Uterus (tissue), 2 donors: Measurements from ENCODE around the gene SPEG.

Source experiments
- CTCF ChIP-seq, 4 experiments: fragments of 200-600 bp in 2 of 4; fragments of 450-650 bp in 2 of 4; sonication (generic) in 2 of 4; IDR thresholded peaks; one replicate each; pipeline ENCODE4 v1.5.1; 2016 to 2019; ENCODE audit warnings: antibody characterized with exemption in 4 of 4, mild to moderate bottlenecking in 2 of 4, moderate library complexity in 1 of 4
- POLR2A ChIP-seq, 2 donors: fragments of 450-650 bp; IDR thresholded peaks; one replicate each; pipeline ENCODE4 v1.6.1; 2016; ENCODE audit warnings: antibody characterized with exemption in 2 of 2, mild to moderate bottlenecking in 1 of 2, moderate library complexity in 1 of 2

DNA sequence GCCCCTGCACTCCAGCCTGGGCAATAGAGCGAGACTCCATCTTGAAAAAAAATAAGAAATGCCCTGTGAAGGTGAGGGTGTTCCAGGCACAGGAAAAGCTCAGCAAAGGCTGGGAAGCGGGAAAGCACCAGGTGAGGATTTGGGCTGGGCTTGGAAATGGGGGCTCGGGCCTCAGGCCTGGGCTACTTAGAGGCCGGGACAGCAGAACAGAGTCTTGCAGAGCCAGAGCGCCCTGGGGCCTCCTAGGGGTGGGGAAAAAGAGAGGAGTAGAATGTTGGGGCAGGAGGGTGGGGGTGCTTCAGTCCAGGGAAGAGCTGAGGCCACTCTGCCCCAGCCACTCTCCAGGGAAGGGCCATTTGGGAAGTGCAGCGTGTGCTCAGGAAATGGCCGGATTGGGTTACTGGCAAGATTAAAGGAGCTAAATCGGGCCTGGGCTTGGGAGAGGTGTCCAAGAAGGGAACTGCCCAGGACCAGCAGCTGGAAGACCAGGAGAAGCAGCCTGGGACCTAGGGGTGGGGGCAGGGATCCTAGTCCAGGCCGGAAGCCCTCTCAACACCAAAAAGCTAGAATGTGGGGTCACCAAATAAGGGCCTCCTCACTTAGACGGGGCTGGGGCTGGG is 30.2 kb upstream of the SPEG start:
- TF ChIP-seq CTCF (IDR thresholded peaks at IDR 0.05), result no peak
- TF ChIP-seq POLR2A (IDR thresholded peaks at IDR 0.05), result no peak
